ENCODE results near the gene RUNX1. TPM values are rescaled to one million over a fixed set of nuclear protein-coding genes. Genes with fewer than 3 reads are reported as not detected.

RUNX1 gene
- total and polyA plus RNA-seq, 10 of the 15 experiments (the other 5 are each of a cell fraction or from before 2014, with no cell fraction given), result 0.90 to 15.2 (median 4.1) TPM

- TF ChIP-seq POLR2AphosphoS2 (IDR thresholded peaks at IDR 0.05; ENCODE audit: low read depth, low read length), result no peak
- no peak for TF ChIP-seq TBL1XR1 (IDR thresholded peaks at IDR 0.05; ENCODE audit: low read depth, low read length)
- no TSS peak for BruUV-seq (replicated peaks)
- Histone ChIP-seq H3K9me3 (replicated peaks; ENCODE audit: control insufficient read depth, insufficient read depth, low read length) (no peaks in the 10 kb centered on the region), H3K4me1 (ENCODE audit: control insufficient read depth, insufficient read depth, low read length) (peaks cover 23% of the 10 kb centered on the region), H4K20me1 (ENCODE audit: control insufficient read depth, insufficient read depth) (0 out of 2 replicates have a peak, but pooled peaks cover 4% of the 10 kb centered on the region), H3K79me2 (ENCODE audit: control insufficient read depth, insufficient read depth, low read length) (no peaks in the 10 kb centered on the region), H3K4me2 (ENCODE audit: control insufficient read depth, insufficient read depth) (no peak overlapping the region), H3K4me3 (no peak overlapping the region), H3K9ac (ENCODE audit: control insufficient read depth, insufficient read depth, low read length) (no peak overlapping the region), H2AFZ (ENCODE audit: control insufficient read depth, low read depth, low read length) (no peak overlapping the region), H3K36me3 (ENCODE audit: control insufficient read depth in 2 of 2, insufficient read depth in 2 of 2, low read length in 1 of 2) (no peaks in the 10 kb centered on the region), H3K27ac (ENCODE audit: control insufficient read depth, insufficient read depth) (no peak overlapping the region), H3K27me3 (replicated peaks in 1 of 2; ENCODE audit: control insufficient read depth in 2 of 2, insufficient read depth in 2 of 2, low read length in 1 of 2) (peaks cover 0 to 3% of the 10 kb centered on the region in 2 experiments; a peak in 2 of 4 replicates)
- ChIA-PET POLR2A (no interaction called here), RAD21 (ENCODE audit: unreplicated experiment) (no interaction called here), SMC1A (ENCODE audit: uncharacterized antibody, unreplicated experiment) (no interaction called here), CTCF (interaction anchor here (0.6 to 0.8 kb wide), 2 partner anchors 15 to 1222 kb away, joined by 3 read pairs; no protein-coding TSS in a partner anchor)
- ATAC-seq (no peak), DNase-seq (ENCODE audit: low read depth, low spot score) (no peak), FAIRE-seq (no peak)
- intact Hi-C loops (cut with micrococcal nuclease; ENCODE audit: unreplicated experiment) (no loop called here), in situ Hi-C loops (cut with MboI) (no loop called here)
- WGBS (ENCODE audit: insufficient coverage, insufficient replicate concordance, low lambda C conversion rate, missing lambda C conversion rate), result 83% methylated on average over 10 of the region's 10 CpGs
Observed at GRCh38 chr21:34965200-34966174, 83.6 kb downstream of the RUNX1 start.

GRCh38 chr21:34962586-34963222 is 86.4 kb downstream of the RUNX1 start:
- DNase-seq (ENCODE audit: low read depth, low spot score) (no peak), FAIRE-seq (no peak), ATAC-seq (no peak)
- H4K20me1 ChIP-seq (ENCODE audit: control insufficient read depth, insufficient read depth), result 0 out of 2 replicates have a peak, but pooled peaks cover 4% of the 10 kb centered on the region
- SMC1A ChIA-PET (ENCODE audit: uncharacterized antibody, unreplicated experiment), result no interaction called here
- no peaks in the 10 kb centered on the region for H3K79me2 ChIP-seq (ENCODE audit: control insufficient read depth, insufficient read depth, low read length)
- BruUV-seq (replicated peaks), result no TSS peak
- CTCF ChIA-PET, result no interaction called here
- intact Hi-C loops (cut with micrococcal nuclease; ENCODE audit: unreplicated experiment) (no loop called here), in situ Hi-C loops (cut with MboI) (no loop called here)
- H3K27me3 ChIP-seq (replicated peaks in 1 of 2; ENCODE audit: control insufficient read depth in 2 of 2, insufficient read depth in 2 of 2, low read length in 1 of 2), result peaks cover 0 to 2% of the 10 kb centered on the region in 2 experiments; a peak in 2 of 4 replicates
- 59% methylated on average over 16 of the region's 16 CpGs for WGBS (ENCODE audit: insufficient coverage, insufficient replicate concordance, low lambda C conversion rate, missing lambda C conversion rate)
- no peak overlapping the region for H3K4me2 ChIP-seq (ENCODE audit: control insufficient read depth, insufficient read depth)
- POLR2A ChIA-PET, result no interaction called here
- H3K4me3 ChIP-seq, result no peak overlapping the region
- no peak overlapping the region for H3K9ac ChIP-seq (ENCODE audit: control insufficient read depth, insufficient read depth, low read length)
- no peak overlapping the region for H2AFZ ChIP-seq (ENCODE audit: control insufficient read depth, low read depth, low read length)
- no peaks in the 10 kb centered on the region for H3K9me3 ChIP-seq (replicated peaks; ENCODE audit: control insufficient read depth, insufficient read depth, low read length)
- H3K36me3 ChIP-seq (ENCODE audit: control insufficient read depth in 2 of 2, insufficient read depth in 2 of 2, low read length in 1 of 2), result no peaks in the 10 kb centered on the region
- RAD21 ChIA-PET (ENCODE audit: unreplicated experiment), result no interaction called here
- H3K27ac ChIP-seq (ENCODE audit: control insufficient read depth, insufficient read depth), result no peak overlapping the region
- no peaks in the 10 kb centered on the region; the same call in 1 of the 2 replicates for H3K4me1 ChIP-seq (ENCODE audit: control insufficient read depth, insufficient read depth, low read length)
- TF ChIP-seq RCOR1 (conservative IDR thresholded peaks at IDR 0.05; ENCODE audit: low read depth, low read length) (no peak), SMAD5 (IDR thresholded peaks at IDR 0.05; ENCODE audit: low read depth) (no peak), IKZF1 (conservative IDR thresholded peaks at IDR 0.05) (no peak), RFX5 (IDR thresholded peaks at IDR 0.05; ENCODE audit: low read depth, low read length) (no peak), ZNF217 (IDR thresholded peaks at IDR 0.05) (no peak), PML (IDR thresholded peaks at IDR 0.05; ENCODE audit: low read length) (no peak), IRF4 (IDR thresholded peaks at IDR 0.05; ENCODE audit: low read depth, low read length) (no peak), HDAC2 (IDR thresholded peaks at IDR 0.05) (no peak), ZNF384 (IDR thresholded peaks at IDR 0.05; ENCODE audit: borderline replicate concordance, low read depth, low read length) (no peak), BCL11A (IDR thresholded peaks at IDR 0.05; ENCODE audit: low read depth, low read length) (no peak), PAX8 (IDR thresholded peaks at IDR 0.05) (no peak), TBL1XR1 (IDR thresholded peaks at IDR 0.05; ENCODE audit: low read depth, low read length) (no peak), CBX5 (IDR thresholded peaks at IDR 0.05; ENCODE audit: low read depth) (no peak), CHD2 (IDR thresholded peaks at IDR 0.05; ENCODE audit: borderline replicate concordance, low read depth, low read length) (no peak)
- TF ChIP-seq, protein P1, sequence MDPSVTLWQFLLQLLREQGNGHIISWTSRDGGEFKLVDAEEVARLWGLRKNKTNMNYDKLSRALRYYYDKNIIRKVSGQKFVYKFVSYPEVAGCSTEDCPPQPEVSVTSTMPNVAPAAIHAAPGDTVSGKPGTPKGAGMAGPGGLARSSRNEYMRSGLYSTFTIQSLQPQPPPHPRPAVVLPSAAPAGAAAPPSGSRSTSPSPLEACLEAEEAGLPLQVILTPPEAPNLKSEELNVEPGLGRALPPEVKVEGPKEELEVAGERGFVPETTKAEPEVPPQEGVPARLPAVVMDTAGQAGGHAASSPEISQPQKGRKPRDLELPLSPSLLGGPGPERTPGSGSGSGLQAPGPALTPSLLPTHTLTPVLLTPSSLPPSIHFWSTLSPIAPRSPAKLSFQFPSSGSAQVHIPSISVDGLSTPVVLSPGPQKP (IDR thresholded peaks at IDR 0.05; ENCODE audit: low read depth, low read length), result no peak

All from GM12878 (cell line).